DMS114 treated with DMSO at 0.1 percent for 48 hours (cell line): ENCODE results near the gene EFS.
"Not testable (repeated sequence)": the region's sequence is repeated elsewhere in the genome, so short reads cannot be mapped to it uniquely, and the experiment has no call there.

Experiments
- DNase-seq: peaks from one replicate; lab custom pipeline; 2025; ENCODE audit not compliant: unreplicated experiment; lab: John Stamatoyannopoulos, UW

EFS gene

GRCh38 chr14:23399136-23399535 lies 34.2 kb upstream of the EFS start:
- DNase-seq: no peak

- no peak for DNase-seq
Observed at GRCh38 chr14:23398348-23398747, 33.4 kb upstream of the EFS start.

- no peak for DNase-seq
Observed at GRCh38 chr14:23396781-23397407, 31.9 kb upstream of the EFS start.

GRCh38 chr14:23396126-23396525 lies 31.2 kb upstream of the EFS start:
- no peak for DNase-seq

GRCh38 chr14:23392613-23393012 lies 27.6 kb upstream of the EFS start:
- DNase-seq: no peak

- DNase-seq: not testable (repeated sequence)
Observed at GRCh38 chr14:23389871-23390270, 24.9 kb upstream of the EFS start.

GRCh38 chr14:23389396-23389795 lies 24.4 kb upstream of the EFS start:
- DNase-seq: no peak

- DNase-seq: no peak
Observed at GRCh38 chr14:23388996-23389395, 24.0 kb upstream of the EFS start.

GRCh38 chr14:23387916-23388882 lies 23.2 kb upstream of the EFS start:
- DNase-seq: no peak

- DNase-seq: no peak
Observed at GRCh38 chr14:23386999-23387398, 22.0 kb upstream of the EFS start.

GRCh38 chr14:23386266-23386657 lies 21.3 kb upstream of the EFS start:
- not testable (repeated sequence) for DNase-seq

- DNase-seq: no peak
Observed at GRCh38 chr14:23385642-23386265, 20.8 kb upstream of the EFS start.

GRCh38 chr14:23385244-23385641 lies 20.3 kb upstream of the EFS start:
- no peak for DNase-seq

- no peak for DNase-seq
Observed at GRCh38 chr14:23384364-23385080, 19.6 kb upstream of the EFS start.

- DNase-seq: no peak
Observed at GRCh38 chr14:23382731-23383440, 17.9 kb upstream of the EFS start.

GRCh38 chr14:23382276-23382675 lies 17.3 kb upstream of the EFS start:
- no peak for DNase-seq

- DNase-seq: peak; percentile 30
Observed at GRCh38 chr14:23381871-23382270, 16.9 kb upstream of the EFS start.

- no peak for DNase-seq
Observed at GRCh38 chr14:23380976-23381375, 16.0 kb upstream of the EFS start.

- no peak for DNase-seq
Observed at GRCh38 chr14:23380197-23380914, 15.4 kb upstream of the EFS start.
